ENCODE data around the gene RASA4. TPM values are rescaled to one million over a fixed set of nuclear protein-coding genes. Genes with fewer than 3 reads are reported as not detected.
A peak's percentile ranks its signal among the peaks of the same experiment; 100 is the strongest.
"Not testable (repeated sequence)": the region's sequence is repeated elsewhere in the genome, so short reads cannot be mapped to it uniquely, and the experiment has no call there.

The RASA4 gene
- total and polyA plus RNA-seq, 2 donors (not counting 1 experiment from before 2014, with no cell fraction given): 32.0 to 49.3 TPM

DNA sequence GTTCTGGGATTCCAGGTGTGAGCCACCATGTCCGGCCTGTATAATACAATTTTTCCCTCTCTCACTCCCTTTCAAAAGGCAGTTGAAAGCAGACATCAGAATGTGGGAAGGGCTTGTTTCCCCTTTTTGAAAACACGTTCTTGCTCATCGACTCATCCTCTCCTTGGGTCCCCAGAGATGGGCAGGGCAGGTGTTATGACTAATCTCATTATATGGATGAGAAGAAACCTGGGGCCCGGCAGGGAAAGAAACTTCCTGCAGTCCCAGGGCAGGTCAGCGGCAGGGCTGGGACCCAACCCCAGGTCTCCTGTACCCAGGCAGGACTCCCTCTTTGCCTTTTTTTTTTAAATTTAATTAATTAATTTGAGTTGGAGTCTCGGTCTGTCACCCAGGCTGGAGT lies 70.2 kb downstream of the RASA4 start:
- POLR2A ChIA-PET; H3K9ac ChIP-seq (ENCODE audit: low read length): not testable (repeated sequence)
- no CpG with 5 or more reads among the region's 6 CpGs for WGBS (ENCODE audit: insufficient coverage)

DNA sequence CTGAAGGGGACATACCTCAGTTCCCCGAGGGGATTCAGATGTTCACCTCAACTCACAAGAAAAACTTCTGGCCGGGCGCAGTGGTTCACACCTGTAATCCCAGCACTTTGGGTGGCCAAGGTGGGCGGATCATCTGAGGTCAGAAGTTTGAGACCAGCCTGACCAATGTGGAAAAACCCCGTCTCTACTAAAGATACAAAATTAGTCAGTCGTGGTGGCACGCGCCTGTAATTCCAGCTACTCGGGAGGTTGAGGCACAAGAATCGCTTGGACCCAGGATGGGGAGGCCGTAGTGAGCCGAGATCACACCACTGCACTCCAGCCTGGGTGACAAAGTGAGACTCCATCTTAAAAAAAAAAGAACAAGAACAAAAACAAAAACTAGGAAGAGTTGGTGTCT lies 71.3 kb downstream of the RASA4 start:
- H3K4me1 Mint-ChIP-seq; H3K27me3 ChIP-seq (replicated peaks in 1 of 4; ENCODE audit: control extremely low read depth in 1 of 4, control insufficient read depth in 3 of 4, insufficient read depth in 4 of 4, low read length in 3 of 4); DNase-seq; ATAC-seq (ENCODE audit: low read depth); H3K27me3 Mint-ChIP-seq; H3K79me2 ChIP-seq (ENCODE audit: control insufficient read depth, insufficient read depth, low read length); H3K9me3 Mint-ChIP-seq (ENCODE audit: insufficient read depth); H3K4me1 ChIP-seq (ENCODE audit: control insufficient read depth in 2 of 2, insufficient read depth in 2 of 2, low read length in 2 of 2); H3K4me3 ChIP-seq (ENCODE audit: control extremely low read depth in 1 of 5, extremely low read depth in 1 of 5, insufficient read depth in 1 of 5, low read depth in 2 of 5, low read length in 4 of 5); H3K4me2 ChIP-seq (replicated peaks; ENCODE audit: low read depth, low read length, poor library complexity, severe bottlenecking); H3K9ac ChIP-seq (ENCODE audit: low read length); H3K36me3 ChIP-seq (replicated peaks in 1 of 2; ENCODE audit: control extremely low read depth in 1 of 2, control insufficient read depth in 1 of 2, extremely low read depth in 1 of 2, insufficient read depth in 2 of 2, low read length in 1 of 2); H3K4me3 Mint-ChIP-seq; H4K20me1 ChIP-seq (ENCODE audit: control insufficient read depth, insufficient read depth, low read length, poor library complexity, severe bottlenecking); H3K27ac ChIP-seq (ENCODE audit: low read length in 2 of 2); H3K27ac Mint-ChIP-seq; POLR2A ChIA-PET; H3K9me3 ChIP-seq (ENCODE audit: control extremely low read depth in 1 of 3, control insufficient read depth in 2 of 3, insufficient read depth in 1 of 3, low read length in 2 of 3); intact Hi-C loops (cut with micrococcal nuclease); CTCF ChIA-PET; H2AFZ ChIP-seq (ENCODE audit: insufficient read depth, low read depth, low read length, poor library complexity, severe bottlenecking): not testable (repeated sequence)
- WGBS (ENCODE audit: insufficient coverage): no CpG with 5 or more reads among the region's 12 CpGs

More for the DNA sequence above, 70.2 kb downstream of the RASA4 start:
- H3K4me1 ChIP-seq (ENCODE audit: control insufficient read depth in 2 of 2, insufficient read depth in 2 of 2, low read length in 2 of 2); H2AFZ ChIP-seq (ENCODE audit: insufficient read depth, low read depth, low read length, poor library complexity, severe bottlenecking); H3K36me3 ChIP-seq (replicated peaks in 1 of 2; ENCODE audit: control extremely low read depth in 1 of 2, control insufficient read depth in 1 of 2, extremely low read depth in 1 of 2, insufficient read depth in 2 of 2, low read length in 1 of 2); DNase-seq; H3K4me3 ChIP-seq (ENCODE audit: control extremely low read depth in 1 of 5, extremely low read depth in 1 of 5, insufficient read depth in 1 of 5, low read depth in 2 of 5, low read length in 4 of 5); CTCF ChIA-PET; H3K27ac ChIP-seq (ENCODE audit: low read length in 2 of 2); H3K27me3 ChIP-seq (replicated peaks in 1 of 4; ENCODE audit: control extremely low read depth in 1 of 4, control insufficient read depth in 3 of 4, insufficient read depth in 4 of 4, low read length in 3 of 4); H3K4me1 Mint-ChIP-seq; intact Hi-C loops (cut with micrococcal nuclease); H3K27ac Mint-ChIP-seq; H3K27me3 Mint-ChIP-seq; H3K79me2 ChIP-seq (ENCODE audit: control insufficient read depth, insufficient read depth, low read length); H4K20me1 ChIP-seq (ENCODE audit: control insufficient read depth, insufficient read depth, low read length, poor library complexity, severe bottlenecking); H3K9me3 Mint-ChIP-seq (ENCODE audit: insufficient read depth); H3K4me2 ChIP-seq (replicated peaks; ENCODE audit: low read depth, low read length, poor library complexity, severe bottlenecking); H3K9me3 ChIP-seq (ENCODE audit: control extremely low read depth in 1 of 3, control insufficient read depth in 2 of 3, insufficient read depth in 1 of 3, low read length in 2 of 3); H3K4me3 Mint-ChIP-seq: not testable (repeated sequence)
- ATAC-seq (ENCODE audit: low read depth): peak; percentile 87

DNA sequence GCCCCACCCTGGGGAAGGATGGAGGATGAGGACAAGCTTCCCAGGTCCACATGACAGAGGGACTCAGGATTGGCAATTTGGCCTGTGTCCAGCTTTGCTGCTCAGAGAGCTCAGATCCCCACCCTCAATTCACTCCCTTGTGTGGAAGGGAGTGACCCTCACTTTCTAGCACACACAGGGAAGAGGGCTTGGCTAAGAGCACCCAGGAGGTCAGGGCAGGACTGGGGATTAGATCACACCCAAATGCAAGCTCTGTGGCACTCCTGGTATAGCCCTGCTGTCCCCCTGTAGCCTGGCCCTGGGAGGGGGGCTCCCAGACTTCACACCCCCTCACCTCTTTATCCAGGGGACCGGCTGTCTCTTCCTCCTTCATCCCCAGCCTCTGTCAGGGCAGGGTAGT lies 72.2 kb downstream of the RASA4 start:
- H3K4me3 ChIP-seq (ENCODE audit: control extremely low read depth in 1 of 5, extremely low read depth in 1 of 5, insufficient read depth in 1 of 5, low read depth in 2 of 5, low read length in 4 of 5); H3K79me2 ChIP-seq (ENCODE audit: control insufficient read depth, insufficient read depth, low read length); CTCF ChIA-PET; ATAC-seq (ENCODE audit: low read depth); H3K36me3 ChIP-seq (replicated peaks in 1 of 2; ENCODE audit: control extremely low read depth in 1 of 2, control insufficient read depth in 1 of 2, extremely low read depth in 1 of 2, insufficient read depth in 2 of 2, low read length in 1 of 2); H4K20me1 ChIP-seq (ENCODE audit: control insufficient read depth, insufficient read depth, low read length, poor library complexity, severe bottlenecking); H3K9me3 Mint-ChIP-seq (ENCODE audit: insufficient read depth); DNase-seq; H3K4me3 Mint-ChIP-seq; H3K27ac ChIP-seq (ENCODE audit: low read length in 2 of 2); H3K27me3 Mint-ChIP-seq; H3K4me1 ChIP-seq (ENCODE audit: control insufficient read depth in 2 of 2, insufficient read depth in 2 of 2, low read length in 2 of 2); H3K27ac Mint-ChIP-seq; intact Hi-C loops (cut with micrococcal nuclease); H2AFZ ChIP-seq (ENCODE audit: insufficient read depth, low read depth, low read length, poor library complexity, severe bottlenecking); H3K4me2 ChIP-seq (replicated peaks; ENCODE audit: low read depth, low read length, poor library complexity, severe bottlenecking); H3K27me3 ChIP-seq (replicated peaks in 1 of 4; ENCODE audit: control extremely low read depth in 1 of 4, control insufficient read depth in 3 of 4, insufficient read depth in 4 of 4, low read length in 3 of 4); H3K9ac ChIP-seq (ENCODE audit: low read length); H3K9me3 ChIP-seq (ENCODE audit: control extremely low read depth in 1 of 3, control insufficient read depth in 2 of 3, insufficient read depth in 1 of 3, low read length in 2 of 3); H3K4me1 Mint-ChIP-seq: not testable (repeated sequence)
- no CpG with 5 or more reads among the region's 1 CpG for WGBS (ENCODE audit: insufficient coverage)
- POLR2A ChIA-PET: interaction anchor here (0.6 kb wide), 1 partner anchor 735 kb away, joined by 5 read pairs; no protein-coding TSS in a partner anchor

DNA sequence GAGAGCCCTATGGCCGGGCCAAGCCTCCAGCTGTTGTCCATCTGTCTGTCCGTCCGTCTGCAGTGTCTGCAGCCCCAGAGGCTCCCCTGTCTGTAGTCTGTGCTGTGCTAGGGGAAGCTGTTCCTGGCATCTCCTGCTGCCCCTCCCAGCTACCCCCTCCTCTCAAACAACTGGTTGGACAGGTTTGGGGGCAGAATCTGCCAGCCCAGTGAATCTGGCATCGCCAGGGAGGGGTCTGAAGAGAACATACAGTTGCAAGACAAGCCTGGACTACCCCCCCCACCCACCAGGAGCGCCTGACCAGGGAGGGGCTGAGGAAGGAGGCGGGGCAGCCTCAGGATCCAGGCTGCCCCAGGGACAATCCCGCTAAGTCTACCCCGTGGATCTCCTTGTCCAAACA lies 73.0 kb downstream of the RASA4 start, which contains the start of gene UPK3BL2:
Gene UPK3BL2 (minus strand): TSS at position 101 of the 400 bp plus-strand sequence. CDS start 60 bp downstream, at position 41.
- H3K9ac ChIP-seq (ENCODE audit: low read length); H3K79me2 ChIP-seq (ENCODE audit: control insufficient read depth, insufficient read depth, low read length); H3K27ac ChIP-seq (ENCODE audit: low read length in 2 of 2); H3K27me3 Mint-ChIP-seq; DNase-seq; H3K27ac Mint-ChIP-seq; H4K20me1 ChIP-seq (ENCODE audit: control insufficient read depth, insufficient read depth, low read length, poor library complexity, severe bottlenecking); H3K4me1 Mint-ChIP-seq; H3K4me2 ChIP-seq (replicated peaks; ENCODE audit: low read depth, low read length, poor library complexity, severe bottlenecking); ATAC-seq (ENCODE audit: low read depth); CTCF ChIA-PET; H3K9me3 Mint-ChIP-seq (ENCODE audit: insufficient read depth); H3K4me1 ChIP-seq (ENCODE audit: control insufficient read depth in 2 of 2, insufficient read depth in 2 of 2, low read length in 2 of 2); H3K9me3 ChIP-seq (ENCODE audit: control extremely low read depth in 1 of 3, control insufficient read depth in 2 of 3, insufficient read depth in 1 of 3, low read length in 2 of 3); H3K36me3 ChIP-seq (replicated peaks in 1 of 2; ENCODE audit: control extremely low read depth in 1 of 2, control insufficient read depth in 1 of 2, extremely low read depth in 1 of 2, insufficient read depth in 2 of 2, low read length in 1 of 2); H2AFZ ChIP-seq (ENCODE audit: insufficient read depth, low read depth, low read length, poor library complexity, severe bottlenecking); POLR2A ChIA-PET; H3K4me3 Mint-ChIP-seq; H3K27me3 ChIP-seq (replicated peaks in 1 of 4; ENCODE audit: control extremely low read depth in 1 of 4, control insufficient read depth in 3 of 4, insufficient read depth in 4 of 4, low read length in 3 of 4); H3K4me3 ChIP-seq (ENCODE audit: control extremely low read depth in 1 of 5, extremely low read depth in 1 of 5, insufficient read depth in 1 of 5, low read depth in 2 of 5, low read length in 4 of 5); intact Hi-C loops (cut with micrococcal nuclease): not testable (repeated sequence)
- WGBS (ENCODE audit: insufficient coverage): no CpG with 5 or more reads among the region's 8 CpGs

Data from B cell (primary cell).